ENCODE measurements around the gene HOXD13. TPM values are rescaled to one million over a fixed set of nuclear protein-coding genes. Genes with fewer than 3 reads are reported as not detected.

The HOXD13 gene
- polyA plus RNA-seq, 1 experiment, result not detected

GRCh38 chr2:176134035-176134434 lies 41.5 kb downstream of the HOXD13 start:
- DNase-seq (ENCODE audit: low read depth, low spot score), result no peak
- H3K4me3 ChIP-seq (ENCODE audit: low read depth, low read length), result no peak overlapping the region
- ChIA-PET POLR2A (no interaction called here), CTCF (interaction anchor here (1.0 to 5.0 kb wide), 3 partner anchors 321 to 518 kb away, joined by 4 to 31 read pairs (median 5); no protein-coding TSS in a partner anchor)
- peaks cover 10% of the 10 kb centered on the region for H3K9me3 ChIP-seq (ENCODE audit: control insufficient read depth, insufficient read depth, low read length)
- H3K27ac ChIP-seq (ENCODE audit: low read depth, low read length), result no peak overlapping the region
- no peak for TF ChIP-seq CTCF (IDR thresholded peaks at IDR 0.05; ENCODE audit: low read depth, low read length)
- H3K27me3 ChIP-seq (ENCODE audit: control insufficient read depth, insufficient read depth, low read length), result peaks cover 88% of the 10 kb centered on the region

GRCh38 chr2:176135035-176135440 lies 42.5 kb downstream of the HOXD13 start:
- Histone ChIP-seq H3K27me3 (ENCODE audit: control insufficient read depth, insufficient read depth, low read length) (peaks cover 90% of the 10 kb centered on the region), H3K4me3 (ENCODE audit: low read depth, low read length) (no peak overlapping the region), H3K9me3 (ENCODE audit: control insufficient read depth, insufficient read depth, low read length) (peaks cover 8% of the 10 kb centered on the region), H3K27ac (ENCODE audit: low read depth, low read length) (no peak overlapping the region)
- TF ChIP-seq CTCF (IDR thresholded peaks at IDR 0.05; ENCODE audit: low read depth, low read length), result no peak
- ChIA-PET POLR2A (no interaction called here), CTCF (no interaction called here)
- no peak for DNase-seq (ENCODE audit: low read depth, low spot score)

- no peak for DNase-seq (ENCODE audit: low read depth, low spot score)
- H3K9me3 ChIP-seq (ENCODE audit: control insufficient read depth, insufficient read depth, low read length), result peaks cover 13% of the 10 kb centered on the region
- H3K4me3 ChIP-seq (ENCODE audit: low read depth, low read length), result 0 out of 2 replicates have a peak overlapping the region, but pooled peaks have one; percentile 10
- H3K27ac ChIP-seq (ENCODE audit: low read depth, low read length), result no peak overlapping the region
- TF ChIP-seq CTCF (IDR thresholded peaks at IDR 0.05; ENCODE audit: low read depth, low read length), result no peak
- ChIA-PET CTCF (interaction anchor here (2.4 to 6.5 kb wide), 3 partner anchors 9 to 500 kb away, joined by 9 to 89 read pairs (median 37); no protein-coding TSS in a partner anchor), POLR2A (no interaction called here)
- peaks cover 93% of the 10 kb centered on the region for H3K27me3 ChIP-seq (ENCODE audit: control insufficient read depth, insufficient read depth, low read length)
Measured at GRCh38 chr2:176136374-176137251, 44.1 kb downstream of the HOXD13 start.

GRCh38 chr2:176137252-176137580 lies 44.7 kb downstream of the HOXD13 start:
- TF ChIP-seq CTCF (IDR thresholded peaks at IDR 0.05; ENCODE audit: low read depth, low read length), result no peak
- H3K9me3 ChIP-seq (ENCODE audit: control insufficient read depth, insufficient read depth, low read length), result peaks cover 13% of the 10 kb centered on the region
- ChIA-PET POLR2A (no interaction called here), CTCF (interaction anchor here (2.4 to 6.5 kb wide), 4 partner anchors 10 to 516 kb away, joined by 9 to 89 read pairs (median 61); no protein-coding TSS in a partner anchor)
- H3K27ac ChIP-seq (ENCODE audit: low read depth, low read length), result no peak overlapping the region
- peaks cover 92% of the 10 kb centered on the region for H3K27me3 ChIP-seq (ENCODE audit: control insufficient read depth, insufficient read depth, low read length)
- DNase-seq (ENCODE audit: low read depth, low spot score), result no peak
- H3K4me3 ChIP-seq (ENCODE audit: low read depth, low read length), result no peak overlapping the region

GRCh38 chr2:176137906-176138305 lies 45.4 kb downstream of the HOXD13 start:
- Histone ChIP-seq H3K27me3 (ENCODE audit: control insufficient read depth, insufficient read depth, low read length) (peaks cover 89% of the 10 kb centered on the region), H3K4me3 (ENCODE audit: low read depth, low read length) (no peak overlapping the region), H3K9me3 (ENCODE audit: control insufficient read depth, insufficient read depth, low read length) (peaks cover 13% of the 10 kb centered on the region), H3K27ac (ENCODE audit: low read depth, low read length) (no peak overlapping the region)
- no peak for DNase-seq (ENCODE audit: low read depth, low spot score)
- ChIA-PET POLR2A (no interaction called here), CTCF (interaction anchor here (2.4 to 6.5 kb wide), 5 partner anchors 11 to 515 kb away, joined by 9 to 89 read pairs (median 55); no protein-coding TSS in a partner anchor)
- no peak for TF ChIP-seq CTCF (IDR thresholded peaks at IDR 0.05; ENCODE audit: low read depth, low read length)

All from AG04450 (cell line).